GM12872 (cell line): ENCODE data around the gene BTBD1.

Experiments used
- TF ChIP-seq, protein P1 (sequence below): IDR thresholded peaks from 3 replicates; pipeline ENCODE4 v1.5.1; 2011; ENCODE audit warnings: low read depth, mild to moderate bottlenecking, low read length, moderate library complexity; ENCODE audit not compliant: insufficient read depth

BTBD1 gene

DNA sequence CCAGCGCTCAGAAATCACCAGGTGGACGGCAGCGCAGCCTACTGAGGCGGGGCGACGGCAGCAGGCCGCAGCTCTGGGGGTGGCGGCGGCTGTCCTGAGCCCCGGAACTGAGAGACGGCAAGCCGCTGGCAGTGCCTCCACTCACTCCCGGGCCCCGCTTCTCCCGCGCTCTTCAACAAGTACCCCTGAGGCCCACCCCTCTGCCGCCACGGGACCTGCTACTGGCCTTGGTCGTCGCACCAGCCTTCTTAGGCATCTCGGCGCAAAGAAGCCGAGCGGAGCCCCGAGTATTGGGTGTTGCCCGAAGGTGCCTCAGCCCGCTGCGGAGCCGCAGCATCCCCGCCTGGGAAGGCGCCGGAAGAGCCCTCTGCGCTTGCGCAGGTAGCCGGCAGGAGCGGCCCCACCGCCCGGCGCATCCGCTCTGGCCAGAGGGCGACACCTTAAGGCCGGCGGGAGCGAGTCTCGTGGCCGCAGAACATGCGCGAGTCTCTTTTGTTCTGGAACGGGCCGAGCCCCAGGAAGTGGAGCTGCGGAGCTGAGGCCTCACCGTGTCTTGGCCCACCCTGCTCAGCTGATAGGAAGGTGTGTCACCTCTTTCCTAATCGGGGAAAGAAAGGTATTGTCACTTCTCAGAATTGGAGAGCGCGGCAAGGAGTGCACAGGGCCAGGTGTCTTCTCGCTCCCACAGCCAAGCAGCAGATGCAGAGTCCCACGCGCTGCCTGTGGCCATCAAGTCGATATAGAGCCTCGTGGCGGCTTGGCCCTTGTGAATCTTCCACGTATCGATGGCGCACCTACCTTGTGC is 55.6 kb downstream of the BTBD1 start, which contains the start of gene C15orf40:
Gene C15orf40 (minus strand): TSS at position 369 of the 805 bp plus-strand sequence. CDS start 32 bp downstream, at position 337.
- TF ChIP-seq, protein P1, sequence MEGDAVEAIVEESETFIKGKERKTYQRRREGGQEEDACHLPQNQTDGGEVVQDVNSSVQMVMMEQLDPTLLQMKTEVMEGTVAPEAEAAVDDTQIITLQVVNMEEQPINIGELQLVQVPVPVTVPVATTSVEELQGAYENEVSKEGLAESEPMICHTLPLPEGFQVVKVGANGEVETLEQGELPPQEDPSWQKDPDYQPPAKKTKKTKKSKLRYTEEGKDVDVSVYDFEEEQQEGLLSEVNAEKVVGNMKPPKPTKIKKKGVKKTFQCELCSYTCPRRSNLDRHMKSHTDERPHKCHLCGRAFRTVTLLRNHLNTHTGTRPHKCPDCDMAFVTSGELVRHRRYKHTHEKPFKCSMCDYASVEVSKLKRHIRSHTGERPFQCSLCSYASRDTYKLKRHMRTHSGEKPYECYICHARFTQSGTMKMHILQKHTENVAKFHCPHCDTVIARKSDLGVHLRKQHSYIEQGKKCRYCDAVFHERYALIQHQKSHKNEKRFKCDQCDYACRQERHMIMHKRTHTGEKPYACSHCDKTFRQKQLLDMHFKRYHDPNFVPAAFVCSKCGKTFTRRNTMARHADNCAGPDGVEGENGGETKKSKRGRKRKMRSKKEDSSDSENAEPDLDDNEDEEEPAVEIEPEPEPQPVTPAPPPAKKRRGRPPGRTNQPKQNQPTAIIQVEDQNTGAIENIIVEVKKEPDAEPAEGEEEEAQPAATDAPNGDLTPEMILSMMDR: peak; percentile 79

- TF ChIP-seq, protein P1: peak; percentile 95
Observed at GRCh38 chr15:83010709-83011270, 56.3 kb downstream of the BTBD1 start.

GRCh38 chr15:82999905-83000671 is 67.0 kb downstream of the BTBD1 start:
- TF ChIP-seq, protein P1: peak; percentile 59

GRCh38 chr15:82999426-82999825 is 67.6 kb downstream of the BTBD1 start:
- TF ChIP-seq, protein P1: no peak

DNA sequence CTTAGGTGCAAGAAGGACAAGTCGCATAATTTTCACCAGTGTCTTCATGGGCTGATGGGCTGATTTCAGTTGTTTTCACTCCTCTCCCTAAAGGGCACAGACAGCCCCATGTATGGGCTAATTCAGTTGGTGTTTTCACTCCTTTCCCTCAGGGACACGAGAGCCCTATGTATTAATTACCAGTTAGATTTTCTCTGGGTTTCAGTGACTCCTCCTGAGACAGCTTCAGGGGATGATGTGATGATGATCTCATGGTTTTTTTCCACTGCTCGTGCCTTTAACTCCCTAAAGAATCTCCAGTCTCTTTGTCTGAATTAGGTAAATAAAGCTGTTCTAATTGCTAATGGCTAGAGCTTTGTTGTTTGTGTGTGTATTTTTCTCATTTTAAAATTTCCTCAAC is 71.1 kb downstream of the BTBD1 start:
- TF ChIP-seq, protein P1: no peak

DNA sequence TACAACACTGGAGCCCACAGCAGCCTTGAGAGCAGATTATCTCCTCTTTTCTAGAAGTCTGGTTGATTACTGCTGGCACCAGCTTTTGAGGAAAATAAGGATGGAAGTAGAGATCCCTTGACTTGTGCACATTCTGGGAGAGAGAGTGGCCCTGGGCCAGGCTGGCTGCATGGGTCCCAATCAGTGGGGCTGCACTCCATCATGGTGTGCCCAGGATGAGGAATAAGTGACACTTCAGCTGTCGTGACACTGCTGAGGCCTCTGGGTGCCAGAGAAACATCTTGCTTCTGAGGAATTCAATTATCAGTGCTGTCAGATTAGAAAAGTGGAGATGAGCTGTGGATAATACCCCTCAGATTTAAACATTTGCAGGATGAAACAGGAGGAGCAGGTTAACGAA is 72.0 kb downstream of the BTBD1 start:
- TF ChIP-seq, protein P1: no peak

GRCh38 chr15:82993144-82993543 is 73.9 kb downstream of the BTBD1 start:
- TF ChIP-seq, protein P1: no peak
